ENCODE data around the gene CDH8.
"Not testable (repeated sequence)": the region's sequence is repeated elsewhere in the genome, so short reads cannot be mapped to it uniquely, and the experiment has no call there.

The CDH8 gene

GRCh38 chr16:61836804-61837393, 199.3 kb downstream of the CDH8 start:
- no peak for DNase-seq

GRCh38 chr16:61834082-61834481, 202.2 kb downstream of the CDH8 start:
- no peak for DNase-seq

- no peak for DNase-seq
Observed at GRCh38 chr16:61831351-61831917, 204.8 kb downstream of the CDH8 start.

GRCh38 chr16:61829631-61830030, 206.6 kb downstream of the CDH8 start:
- DNase-seq, result no peak

DNA sequence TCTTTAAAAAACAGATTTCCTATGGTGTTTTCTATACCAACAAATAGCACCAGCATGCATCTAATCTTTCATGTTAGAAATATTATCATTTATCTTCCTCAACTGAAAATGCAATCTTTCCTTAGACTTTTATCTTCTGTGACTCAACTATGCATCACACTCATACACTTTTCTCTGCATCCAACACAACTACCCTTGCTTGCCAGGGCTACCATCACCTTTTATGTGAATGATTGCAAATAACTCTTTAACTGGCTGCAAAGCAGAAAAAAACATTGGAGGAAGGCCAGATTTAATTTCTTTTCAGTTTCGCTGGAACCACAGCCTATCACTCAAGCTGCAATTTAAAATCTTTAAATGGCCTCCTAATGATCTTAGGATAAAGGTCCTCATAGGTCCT, 212.9 kb downstream of the CDH8 start:
- DNase-seq, result no peak

DNA sequence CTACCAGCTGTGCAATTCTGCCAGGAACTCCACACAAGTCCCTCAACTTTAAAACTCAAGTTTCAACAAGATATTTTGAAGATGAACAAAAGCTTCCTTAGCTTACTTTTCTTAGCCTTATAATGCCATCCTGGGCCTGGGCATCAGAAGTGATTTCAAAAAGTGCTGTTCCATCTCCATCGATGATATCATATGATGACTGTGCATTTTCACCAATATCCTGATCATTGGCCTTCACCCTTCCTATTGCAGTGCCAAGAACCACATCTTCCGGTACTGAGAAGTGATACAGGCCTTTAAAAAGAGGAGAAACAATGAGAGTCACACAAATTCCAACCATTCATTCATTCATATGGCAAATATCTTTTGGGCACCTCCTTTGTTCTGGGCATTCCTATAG, 215.4 kb downstream of the CDH8 start:
- no peak for DNase-seq

DNA sequence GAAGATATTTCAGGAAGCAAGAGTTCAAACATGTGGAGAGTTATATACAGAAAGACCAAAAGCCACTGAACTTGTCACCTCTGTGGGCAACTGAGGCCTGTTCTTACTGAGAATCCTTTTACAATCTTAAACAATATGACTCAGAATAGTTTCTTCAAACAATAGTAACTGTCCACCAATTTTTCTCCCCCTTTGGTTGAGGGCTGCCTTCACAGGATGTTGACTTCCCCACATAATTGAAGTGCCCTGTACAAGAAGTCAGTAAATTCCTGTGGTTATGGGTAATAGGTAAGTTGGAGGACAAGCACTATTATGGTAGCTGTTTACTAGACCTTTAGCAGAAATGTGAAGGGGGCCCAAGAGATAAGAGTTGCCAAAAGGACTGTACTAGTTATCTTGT, 215.8 kb downstream of the CDH8 start:
- no peak for DNase-seq

GRCh38 chr16:61818850-61819249, 217.4 kb downstream of the CDH8 start:
- DNase-seq, result no peak

DNA sequence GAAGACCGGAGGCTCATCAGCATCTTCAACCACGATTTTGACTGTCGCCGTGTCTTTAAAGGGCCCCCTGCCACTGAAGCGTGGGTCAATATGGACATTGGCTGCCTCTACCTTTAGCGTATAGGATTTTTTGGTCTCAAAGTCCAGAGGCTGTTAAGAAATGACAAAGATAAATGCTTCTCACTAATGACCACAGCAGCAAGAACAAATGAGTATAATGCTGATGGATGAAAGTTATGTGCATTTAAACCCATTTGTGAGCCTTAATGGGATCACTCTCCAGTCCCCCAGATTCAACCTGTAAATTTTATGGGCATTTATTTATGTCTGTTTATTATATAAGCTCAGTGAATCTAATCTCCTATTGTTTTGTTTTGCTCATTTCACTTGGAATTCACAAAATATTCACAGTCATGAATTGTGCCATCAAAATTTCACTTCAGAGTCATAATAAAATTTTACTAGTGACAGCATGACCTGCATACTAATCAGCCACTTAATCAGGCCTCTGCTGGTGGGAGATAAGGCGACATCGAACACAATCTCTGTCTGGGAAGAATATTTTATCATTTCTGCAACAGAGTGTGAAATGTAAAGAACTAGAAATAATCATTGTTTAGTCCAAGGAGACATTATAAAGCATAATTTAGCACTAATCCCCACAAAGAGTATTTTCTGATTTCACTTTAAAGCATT, 218.5 kb downstream of the CDH8 start:
- no peak for DNase-seq

DNA sequence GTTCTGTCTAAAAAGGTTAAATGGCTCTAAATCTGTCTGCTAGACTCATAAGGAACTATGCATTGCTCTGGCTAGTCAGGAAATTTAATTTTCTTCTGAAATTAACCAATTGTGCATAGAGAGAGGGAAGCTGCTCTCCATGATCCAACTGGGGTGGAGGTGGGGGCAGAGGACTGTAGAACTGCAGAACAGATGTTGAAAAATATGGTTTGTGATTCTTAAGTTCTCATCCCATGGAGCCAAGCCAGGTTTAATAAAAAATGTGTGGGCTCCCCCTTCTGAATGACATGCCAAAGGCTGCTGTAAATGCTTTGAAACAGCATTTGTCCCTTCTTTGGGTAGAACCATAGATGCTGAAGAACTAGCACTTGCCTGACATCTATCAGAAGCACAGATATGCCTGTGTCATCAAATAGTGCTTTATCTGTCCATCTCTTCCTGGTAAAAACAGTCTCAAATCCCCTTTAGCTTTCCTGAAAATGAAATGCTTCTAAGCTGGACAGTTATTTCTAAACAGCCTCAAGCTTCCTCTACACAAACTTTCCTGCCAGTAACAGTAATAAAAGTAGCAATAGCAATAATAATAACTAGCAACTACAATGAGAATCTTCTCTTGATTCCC, 221.4 kb downstream of the CDH8 start:
- no peak for DNase-seq

DNA sequence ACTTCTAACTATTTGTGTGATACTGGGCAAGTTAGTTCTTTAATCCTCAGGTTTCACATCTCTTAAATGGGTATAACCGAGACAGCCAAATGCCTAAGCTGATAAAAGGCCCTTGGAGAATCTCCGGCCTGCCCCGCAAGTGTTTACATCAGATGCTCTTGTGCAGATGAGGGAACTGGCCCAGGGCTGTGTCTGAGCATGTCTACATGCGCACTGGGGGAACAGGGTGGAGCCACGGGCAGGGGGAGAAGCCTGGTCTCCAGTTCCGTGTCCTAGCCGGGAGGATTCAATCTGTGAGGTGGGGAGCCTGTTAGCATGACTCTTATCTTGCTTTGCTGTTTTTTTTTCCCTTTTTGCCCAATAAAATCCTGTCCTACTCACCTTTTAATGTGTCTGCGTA, 222.9 kb downstream of the CDH8 start:
- DNase-seq, result no peak

GRCh38 chr16:61812251-61812650, 224.0 kb downstream of the CDH8 start:
- DNase-seq, result no peak

GRCh38 chr16:61807551-61807950, 228.7 kb downstream of the CDH8 start:
- no peak for DNase-seq

- not testable (repeated sequence) for DNase-seq
Observed at GRCh38 chr16:61801217-61801616, 235.0 kb downstream of the CDH8 start.

GRCh38 chr16:61798741-61799140, 237.5 kb downstream of the CDH8 start:
- no peak for DNase-seq

DNA sequence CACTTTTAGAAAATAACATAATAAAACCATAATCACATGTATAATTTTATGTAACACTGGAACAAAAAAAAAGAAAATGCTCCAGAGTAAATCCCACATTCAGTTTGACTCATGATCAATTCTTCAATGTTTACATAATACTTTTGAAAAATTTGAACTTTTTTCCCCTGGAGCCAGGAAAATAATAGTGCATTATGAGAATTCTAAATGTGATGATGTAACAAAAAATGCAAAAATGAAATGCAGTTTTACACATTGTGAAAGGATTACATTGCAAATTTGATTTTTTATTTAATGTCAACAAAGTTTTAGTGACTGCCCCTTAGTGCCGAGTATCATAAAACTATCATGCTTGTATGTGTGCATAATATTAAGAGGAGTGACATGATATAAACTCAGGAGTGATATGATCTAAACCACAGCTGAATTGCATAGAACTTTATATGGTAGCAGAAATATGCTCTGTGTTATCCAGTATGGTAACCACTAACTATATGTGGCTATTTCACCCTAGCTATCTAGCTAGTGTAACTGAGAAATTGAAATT, 238.2 kb downstream of the CDH8 start:
- DNase-seq, result no peak

GRCh38 chr16:61797296-61797795, 238.9 kb downstream of the CDH8 start:
- DNase-seq, result no peak

DNA sequence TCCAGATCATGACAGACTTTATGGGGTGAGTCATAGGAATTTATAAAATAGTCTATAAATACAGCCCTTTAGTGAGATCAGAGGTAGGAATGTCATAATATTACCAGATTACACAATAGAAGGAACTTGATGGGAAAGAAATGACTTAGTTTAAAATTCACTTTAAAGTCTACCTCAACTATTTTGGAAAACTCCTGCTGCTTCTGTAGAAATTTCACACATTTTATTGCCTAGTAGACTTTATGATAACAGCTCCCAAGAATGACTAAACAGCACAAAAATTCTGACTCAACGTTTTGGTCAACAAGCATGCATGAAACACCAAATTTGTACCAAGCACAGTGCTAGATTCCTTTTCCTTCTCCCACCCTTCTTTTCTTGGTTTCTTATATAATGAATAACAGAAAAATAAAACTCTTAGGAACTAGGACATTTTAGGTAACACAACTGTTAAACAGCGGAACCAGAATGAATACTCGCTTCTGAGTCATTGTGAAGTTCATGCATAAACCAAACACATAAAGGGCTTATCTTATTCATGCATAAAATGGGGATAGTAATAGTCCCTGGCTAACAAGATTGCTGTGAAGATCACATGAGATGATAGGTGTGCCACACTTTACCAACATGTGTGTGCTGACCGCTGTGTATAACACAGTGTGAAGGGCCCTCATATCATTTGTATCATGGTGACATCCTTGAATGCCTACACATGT, 243.9 kb downstream of the CDH8 start:
- no peak for DNase-seq

DNA sequence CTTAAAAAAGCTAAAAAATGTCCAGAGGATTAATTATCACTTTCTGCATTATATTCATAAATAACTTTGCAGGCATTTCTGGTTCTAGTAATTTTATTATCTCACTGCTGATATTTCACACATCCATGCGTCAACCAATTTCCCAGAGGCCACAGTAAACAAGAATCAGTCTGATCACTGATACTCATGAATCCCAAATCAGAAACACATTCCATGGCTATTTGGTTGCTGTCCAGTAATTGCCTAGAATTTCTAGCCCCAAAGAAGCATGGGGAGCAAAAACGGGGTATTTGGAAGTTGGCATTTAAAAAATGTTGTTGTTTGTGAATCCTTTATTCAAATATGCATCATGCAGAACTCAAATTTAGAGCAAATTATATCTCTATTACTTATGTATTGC, 244.8 kb downstream of the CDH8 start:
- no peak for DNase-seq

- not testable (repeated sequence) for DNase-seq
Observed at GRCh38 chr16:61781855-61782254, 254.4 kb downstream of the CDH8 start.

DNA sequence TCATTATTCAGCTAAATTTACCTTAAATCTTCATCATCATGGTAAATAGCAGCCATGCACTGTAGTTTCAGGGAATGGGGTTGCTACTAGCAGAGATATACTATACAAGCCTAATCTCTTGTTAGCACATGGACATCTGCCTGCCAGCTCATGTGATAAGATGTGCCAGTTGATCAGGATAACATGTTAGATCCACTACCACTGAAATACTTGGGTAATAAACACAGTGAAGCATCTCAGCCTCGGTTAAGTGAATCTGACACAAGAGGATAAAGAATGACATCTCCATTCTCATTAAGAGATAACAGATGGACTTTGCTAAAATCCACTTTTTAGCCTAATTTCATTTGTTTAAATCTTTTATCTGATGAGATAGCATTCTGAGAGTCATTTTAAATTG, 256.1 kb downstream of the CDH8 start:
- DNase-seq, result no peak

DNA sequence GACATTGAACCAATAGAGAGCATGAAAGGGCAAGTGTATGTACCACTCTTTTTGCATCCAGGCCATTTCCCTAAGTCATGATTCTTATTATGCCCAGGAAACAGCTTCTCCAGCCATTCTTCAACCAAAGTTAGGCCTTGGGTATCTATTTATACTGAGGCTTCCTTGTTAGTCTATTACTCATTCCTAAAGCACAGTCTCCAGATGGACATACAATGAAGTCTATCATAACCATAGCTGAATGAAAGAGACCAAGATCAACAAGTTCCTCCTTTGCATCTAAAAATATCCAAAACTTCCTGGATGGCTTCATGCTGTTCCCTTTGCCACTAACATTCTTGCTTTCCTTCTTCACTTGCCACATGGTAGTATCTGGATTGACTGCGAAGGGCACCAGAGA, 265.9 kb downstream of the CDH8 start:
- DNase-seq, result no peak

DNA sequence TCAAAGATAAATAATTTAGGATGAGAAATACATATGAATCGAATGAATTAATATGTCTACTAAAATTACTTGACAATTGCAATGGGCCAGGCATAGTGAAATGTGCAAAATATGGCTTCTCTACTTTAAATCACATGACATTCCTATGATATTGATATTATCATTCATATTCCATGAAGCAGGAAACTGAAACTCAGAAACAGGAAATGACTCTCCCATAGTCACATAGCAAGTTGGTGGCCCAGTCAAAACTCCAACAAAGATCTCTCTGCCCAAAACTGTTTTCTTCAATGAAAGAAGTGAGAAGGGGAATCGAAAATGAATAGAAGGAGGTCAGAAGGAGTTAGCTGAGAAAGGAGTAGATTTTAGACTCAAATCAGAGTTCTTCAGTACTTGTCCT, 272.2 kb downstream of the CDH8 start:
- DNase-seq, result no peak

Data from hematopoietic multipotent progenitor cell treated with erythropoietin and hydrocortisone succinate and interleukin-3 and kit ligand, for 8 days (in vitro differentiated cells).